NCI-H1694 treated with DMSO at 0.1 percent for 48 hours (cell line): ENCODE data around the gene TPM2.

ENCODE experiments used
- DNase-seq: peaks from one replicate; lab custom pipeline; 2025; lab: John Stamatoyannopoulos, UW

TPM2 gene

DNA sequence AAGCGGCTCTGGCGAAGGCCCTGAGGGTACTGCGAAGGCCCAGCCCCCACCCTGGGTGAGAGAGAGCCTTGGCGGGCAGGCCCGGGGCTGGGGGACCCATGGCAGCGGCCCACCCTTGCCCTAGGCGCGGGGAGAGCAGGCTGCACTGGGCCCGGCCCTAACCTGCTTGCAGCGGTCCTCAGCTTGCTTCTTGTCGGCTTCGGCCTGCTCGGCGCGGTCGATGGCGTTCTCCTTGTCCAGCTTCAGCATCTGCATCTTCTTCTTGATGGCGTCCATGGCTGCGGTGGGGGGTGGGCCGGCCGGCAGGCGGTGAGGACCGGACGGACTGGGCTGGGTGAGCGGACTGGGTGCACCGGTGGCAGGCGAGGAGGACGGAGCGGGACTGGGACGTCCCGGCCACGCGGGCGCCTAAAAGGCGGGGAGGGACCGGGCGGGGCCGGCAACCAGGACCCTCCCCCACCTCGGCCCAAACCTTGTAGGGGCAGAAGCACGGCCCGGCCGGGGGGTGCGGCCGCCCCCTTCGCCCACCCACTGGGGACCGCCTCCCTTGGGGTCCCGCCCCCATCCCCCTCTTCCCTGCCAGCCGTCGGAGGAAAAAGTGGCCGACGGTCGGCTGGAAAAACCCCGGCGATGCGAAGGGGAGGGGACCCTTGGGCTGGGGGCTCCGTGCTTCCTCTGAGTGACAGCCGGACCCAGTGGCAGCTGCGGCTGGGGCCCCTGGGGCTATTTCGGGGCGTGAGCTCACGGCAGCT lies at the start of gene TPM2:
Gene TPM2, minus strand, starts transcription at position 384 of the 752 bp plus-strand sequence. Its CDS starts 108 bp downstream, at position 276.
- DNase-seq, result no peak

DNA sequence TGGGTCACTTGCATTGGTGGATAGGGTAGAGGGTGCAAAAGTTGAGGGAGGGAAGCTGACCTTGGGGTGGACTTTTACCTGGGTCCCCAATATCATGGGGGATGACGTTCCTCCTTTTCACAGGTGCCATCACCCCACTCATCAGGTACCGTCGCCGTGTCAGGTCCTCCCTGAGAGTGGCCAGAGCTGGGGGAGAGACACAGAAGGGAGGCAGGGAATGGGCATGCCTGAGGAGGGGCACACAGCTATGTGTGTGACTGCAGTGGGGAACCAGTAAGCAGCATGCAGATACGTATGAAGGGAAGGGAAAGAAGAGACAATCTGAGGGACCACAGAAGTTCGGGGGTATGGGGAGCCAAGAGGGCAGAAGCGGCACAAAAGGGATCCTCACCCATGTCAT lies 49.2 kb upstream of the TPM2 start:
- DNase-seq, result no peak

DNA sequence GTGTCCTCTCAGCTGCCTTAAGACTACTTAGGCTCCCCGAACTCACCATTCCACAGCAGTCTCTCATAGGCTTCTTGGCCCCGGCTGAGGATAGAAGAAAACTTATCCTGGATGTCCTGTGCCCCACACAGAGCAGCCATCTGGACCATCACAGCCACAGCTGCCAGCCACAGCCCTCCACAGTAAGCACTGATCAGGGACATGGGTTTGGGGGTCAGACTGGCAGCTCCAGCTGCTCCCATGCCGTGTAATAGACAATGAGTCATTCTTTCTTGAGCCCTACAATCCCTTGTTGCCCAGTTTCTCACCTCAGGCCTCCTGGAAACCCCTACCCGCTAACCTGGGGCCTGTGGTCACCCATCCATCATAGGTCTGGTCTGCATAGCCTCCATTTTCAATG lies 48.5 kb upstream of the TPM2 start:
- DNase-seq, result no peak

DNA sequence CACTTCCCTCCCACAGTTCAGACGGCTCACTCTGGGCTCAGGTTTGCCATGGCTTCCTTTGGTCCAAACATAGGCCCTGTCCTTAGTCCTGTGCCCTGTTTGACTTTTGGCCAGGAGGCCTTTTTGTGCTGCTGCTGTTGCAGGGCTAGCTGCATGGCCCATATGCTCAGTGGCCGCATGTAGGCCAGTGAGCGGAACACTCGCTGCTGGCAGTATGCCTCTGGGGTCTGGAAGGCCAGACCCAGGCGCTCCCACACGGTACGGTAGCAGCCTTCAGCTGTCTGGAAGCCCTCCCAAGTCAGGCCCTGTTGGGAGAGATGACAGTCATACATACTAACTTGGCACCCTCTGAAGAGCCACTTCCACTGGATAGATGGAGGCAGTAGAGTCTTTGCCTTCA lies 47.4 kb upstream of the TPM2 start:
- no peak for DNase-seq

DNA sequence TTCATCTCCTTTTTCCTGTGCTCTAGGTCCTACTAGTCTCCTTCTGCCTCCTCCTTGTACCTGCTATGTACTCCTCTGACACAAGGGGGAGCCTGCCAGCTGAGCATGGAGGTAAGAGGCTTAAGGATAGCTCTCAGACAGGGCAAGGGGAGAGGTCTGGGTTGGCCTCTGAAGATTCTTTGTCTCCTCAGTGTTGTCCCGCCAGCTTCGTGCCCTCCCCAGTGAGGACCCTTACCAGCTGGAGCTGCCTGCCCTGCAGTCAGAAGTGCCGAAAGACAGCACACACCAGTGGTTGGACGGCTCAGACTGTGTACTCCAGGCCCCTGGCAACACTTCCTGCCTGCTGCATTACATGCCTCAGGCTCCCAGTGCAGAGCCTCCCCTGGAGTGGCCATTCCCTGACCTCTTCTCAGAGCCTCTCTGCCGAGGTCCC lies 46.5 kb upstream of the TPM2 start:
- DNase-seq, result peak; percentile 48

DNA sequence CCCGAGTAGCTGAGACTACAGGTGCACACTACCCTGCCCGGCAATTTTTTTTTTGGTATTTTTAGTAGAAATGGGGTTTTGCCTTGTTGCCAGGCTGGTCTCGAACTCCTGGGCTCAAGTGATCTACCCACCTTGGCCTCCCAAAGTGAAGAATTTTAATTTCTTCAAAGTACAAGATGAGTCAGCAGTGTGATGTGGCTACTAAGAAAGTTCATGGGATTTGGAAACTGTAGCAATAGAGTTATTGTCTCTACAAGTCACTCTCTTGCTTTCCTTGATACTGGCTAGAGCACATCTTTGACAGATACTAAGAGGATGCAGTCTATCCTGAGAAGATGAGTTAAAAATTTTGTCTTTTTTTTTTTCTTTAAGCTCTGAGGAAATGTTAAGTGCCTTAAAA lies 44.4 kb upstream of the TPM2 start:
- DNase-seq, result no peak

DNA sequence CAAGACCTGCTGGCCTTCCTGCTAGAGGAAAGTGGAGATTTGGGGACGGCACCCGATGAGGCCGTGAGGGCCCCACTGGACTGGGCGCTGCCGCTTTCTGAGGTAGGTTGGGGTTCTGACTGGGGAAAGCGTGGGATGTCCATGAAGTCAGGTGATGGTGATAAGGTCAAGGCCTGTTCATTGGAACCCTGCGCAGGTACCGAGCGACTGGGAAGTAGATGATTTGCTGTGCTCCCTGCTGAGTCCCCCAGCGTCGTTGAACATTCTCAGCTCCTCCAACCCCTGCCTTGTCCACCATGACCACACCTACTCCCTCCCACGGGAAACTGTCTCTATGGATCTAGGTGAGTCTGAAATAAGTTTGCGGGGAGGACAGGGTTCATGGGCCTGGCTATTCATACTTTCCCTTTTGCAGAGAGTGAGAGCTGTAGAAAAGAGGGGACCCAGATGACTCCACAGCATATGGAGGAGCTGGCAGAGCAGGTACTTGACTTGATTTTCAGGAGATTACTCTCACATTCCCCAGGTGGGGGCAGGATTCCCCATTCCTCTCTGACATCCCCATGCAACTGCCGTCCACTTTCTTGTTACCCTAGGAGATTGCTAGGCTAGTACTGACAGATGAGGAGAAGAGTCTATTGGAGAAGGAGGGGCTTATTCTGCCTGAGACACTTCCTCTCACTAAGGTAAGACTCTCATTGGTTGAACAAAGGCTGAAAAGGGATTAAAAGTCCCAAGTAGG lies 43.2 kb upstream of the TPM2 start:
- peak; percentile 40 for DNase-seq

DNA sequence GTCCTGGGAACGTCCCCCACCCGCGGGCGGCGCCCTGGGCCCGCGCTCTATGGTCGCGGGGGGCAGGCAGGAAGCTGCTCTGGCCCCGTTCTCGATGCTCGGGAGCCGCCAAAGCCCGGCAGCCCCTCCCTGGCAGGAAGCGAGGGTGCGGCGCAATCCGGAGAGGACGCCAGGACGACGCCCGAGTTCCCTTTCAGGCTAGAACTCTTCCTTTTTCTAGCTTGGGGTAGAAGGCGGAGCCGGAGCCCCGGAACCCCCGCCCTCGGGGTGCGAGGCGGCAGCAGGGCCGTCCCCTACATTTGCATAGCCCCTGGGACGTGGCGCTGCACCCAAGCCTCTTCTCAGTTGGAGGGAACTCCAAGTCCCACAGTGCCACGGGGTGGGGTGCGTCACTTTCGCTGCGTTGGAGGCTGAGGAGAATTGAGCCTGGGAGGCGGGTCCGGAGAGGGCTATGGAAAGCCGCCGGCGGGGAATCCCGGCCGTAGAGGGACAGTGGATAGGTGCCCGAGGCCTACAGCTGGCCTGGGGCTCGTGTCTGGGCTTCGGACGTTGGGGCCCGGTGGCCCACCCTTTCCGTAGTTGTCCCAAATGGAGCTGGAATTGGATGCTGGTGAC lies 42.6 kb upstream of the TPM2 start, which contains the start of the genes CREB3 and TLN1:
Gene CREB3, plus strand, starts transcription at position 482 of the 615 bp plus-strand sequence. Its CDS starts 107 bp downstream, at position 589.
Gene TLN1, minus strand, starts transcription at position 11 of the 615 bp plus-strand sequence. CDS start 6,501 bp downstream, outside the sequence.
- peak; percentile 97 for DNase-seq

DNA sequence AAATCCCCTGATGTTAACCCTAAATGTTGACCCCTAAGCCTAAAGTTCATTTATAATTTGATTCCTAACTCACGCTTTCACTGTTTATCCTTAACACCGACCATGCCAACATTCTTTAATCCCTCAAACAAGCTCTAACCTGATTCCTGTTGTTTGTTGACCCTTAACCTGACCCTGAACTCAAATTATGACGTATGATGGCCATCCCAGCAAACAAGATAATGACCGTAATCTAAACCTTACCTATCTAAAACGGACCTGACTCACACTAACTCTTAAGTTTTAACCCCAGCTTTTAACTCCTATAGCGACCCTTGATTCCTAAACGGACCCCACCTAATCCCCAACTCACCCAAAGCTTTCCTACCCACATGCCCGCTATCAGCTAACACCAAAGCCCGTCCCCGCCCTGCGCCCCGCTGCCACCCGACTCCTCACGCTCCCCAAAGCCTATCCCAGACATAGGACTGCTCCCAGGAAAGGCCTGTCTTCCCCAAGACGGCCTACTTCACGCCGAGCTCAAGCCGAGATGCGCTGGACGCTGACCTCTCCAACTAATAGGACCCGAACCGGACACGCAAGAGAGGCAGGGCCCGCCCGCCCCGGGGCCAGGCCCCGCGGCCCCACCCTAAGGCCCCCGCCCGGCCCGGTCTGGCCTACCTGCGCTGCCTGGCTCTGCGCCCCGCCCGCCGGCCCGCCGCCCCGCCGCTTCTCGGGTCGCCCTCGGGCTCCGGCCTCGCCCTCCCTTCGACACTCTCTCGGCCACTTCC lies 41.9 kb upstream of the TPM2 start:
- DNase-seq, result no peak

DNA sequence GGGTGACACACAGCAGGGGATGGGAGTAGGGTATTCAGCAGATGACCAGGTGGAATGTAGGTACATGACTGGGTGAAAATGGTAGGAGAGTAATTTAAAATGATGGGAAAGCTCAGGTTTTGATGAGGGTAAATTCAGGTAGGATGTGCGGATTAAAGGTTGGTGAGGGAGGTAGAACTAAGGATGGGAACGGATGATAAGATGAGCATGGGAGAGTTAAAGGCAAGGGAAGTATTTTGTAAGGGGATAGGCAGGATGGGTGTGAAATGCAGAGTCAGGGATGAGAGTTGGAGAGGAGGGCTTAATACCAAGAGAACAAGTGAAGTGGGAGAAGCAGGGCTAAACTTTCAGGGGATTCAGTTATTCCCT lies 40.7 kb upstream of the TPM2 start:
- DNase-seq, result no peak

DNA sequence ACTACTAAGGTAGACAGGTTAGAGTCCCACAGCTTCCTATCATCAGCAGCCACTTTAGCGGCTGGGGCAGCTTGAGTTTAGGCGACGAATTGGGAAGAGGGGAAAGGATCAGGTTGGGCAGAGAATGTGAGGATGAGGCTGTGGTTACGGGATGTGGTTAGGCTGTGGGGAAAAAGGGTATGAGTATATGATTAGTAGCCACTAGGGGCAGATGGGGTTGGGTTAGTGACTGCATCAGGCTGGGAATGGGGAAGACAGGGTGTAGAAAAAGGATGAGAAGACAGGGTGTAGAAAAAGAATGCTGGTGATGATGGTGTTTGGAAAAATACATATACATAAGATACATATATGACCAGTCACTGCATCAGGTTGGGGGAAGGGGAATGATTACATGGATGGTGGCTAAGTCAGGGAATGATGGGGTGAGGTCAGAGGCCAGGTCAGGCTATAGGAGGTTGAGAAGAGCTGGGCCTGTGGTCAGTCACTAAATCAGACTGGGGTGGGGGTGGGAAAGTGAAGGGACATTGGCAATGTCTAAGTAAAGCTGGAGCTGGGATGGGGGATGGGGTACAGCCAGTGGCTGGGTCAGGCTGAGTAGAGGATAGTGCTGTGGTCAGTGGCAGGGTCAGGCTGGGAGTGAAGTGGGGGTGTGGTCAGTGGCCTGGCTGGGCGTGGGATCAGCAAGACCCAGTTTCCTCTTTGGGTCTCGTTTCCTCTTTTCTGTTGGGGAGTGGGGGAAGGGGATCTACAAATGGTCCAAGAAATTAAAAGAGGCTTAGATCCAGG lies 40.2 kb upstream of the TPM2 start:
- DNase-seq, result peak; percentile 52

DNA sequence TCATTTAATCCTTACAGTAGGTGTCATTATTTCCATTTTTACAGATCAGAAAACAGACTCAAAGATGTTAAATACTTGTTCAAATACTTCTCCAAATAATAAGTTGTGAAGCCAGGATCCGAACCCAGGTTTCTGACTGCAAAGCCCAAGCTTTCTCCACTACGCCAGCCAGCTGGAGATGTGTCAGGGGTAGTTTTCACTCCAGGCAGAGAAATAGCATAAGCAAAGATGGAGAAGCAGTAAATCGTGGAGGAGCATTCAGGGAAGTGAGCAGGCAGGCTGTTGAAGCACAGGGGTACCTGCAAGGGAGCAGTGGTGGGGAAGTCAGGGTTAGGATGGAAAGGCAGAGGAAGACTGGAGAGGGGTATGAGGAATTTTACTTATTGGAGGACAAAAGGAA lies 39.4 kb upstream of the TPM2 start:
- DNase-seq, result no peak

DNA sequence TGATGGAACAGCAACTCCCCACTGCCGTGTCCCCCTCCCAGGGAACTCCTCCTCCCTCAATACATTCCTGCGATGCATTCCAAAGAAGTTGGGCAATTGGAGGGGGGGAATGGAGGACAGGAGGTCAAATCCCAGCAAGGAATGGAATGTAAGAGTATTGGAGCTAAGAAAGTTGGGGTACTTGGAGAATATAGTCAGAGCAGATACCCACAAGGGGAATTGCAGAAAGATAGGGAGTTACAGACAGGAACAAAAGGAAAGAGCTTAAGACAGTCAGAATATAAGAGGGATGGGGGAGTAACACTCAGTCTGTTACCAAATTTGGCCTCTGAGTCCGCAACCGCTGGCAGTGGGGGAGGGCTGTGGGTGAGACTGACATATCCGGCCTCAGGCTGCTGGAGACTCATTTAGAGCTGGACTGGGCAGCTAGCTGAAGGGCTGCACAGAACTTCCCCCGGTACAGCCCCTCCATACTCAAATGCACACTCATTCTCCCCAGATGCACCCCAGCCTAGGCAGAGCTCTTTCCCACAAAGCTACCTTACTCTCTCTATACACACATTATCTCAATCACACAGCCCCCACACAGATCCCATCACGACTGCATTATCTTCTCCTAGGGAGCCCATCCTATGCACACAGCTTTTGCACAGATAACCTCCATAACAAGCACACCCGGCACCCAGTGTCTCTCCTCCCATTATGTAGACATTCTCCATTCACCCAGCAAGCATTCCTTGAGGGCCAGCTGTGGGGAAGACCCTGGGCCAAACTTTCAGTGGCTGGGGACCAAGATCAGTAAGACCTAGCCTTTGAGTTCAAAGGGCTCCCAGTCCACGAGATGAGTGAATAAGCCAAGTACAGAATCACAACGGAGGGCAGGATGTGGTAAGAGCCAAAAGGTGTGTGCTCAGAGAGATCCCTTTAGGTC lies 38.6 kb upstream of the TPM2 start:
- DNase-seq, result no peak

DNA sequence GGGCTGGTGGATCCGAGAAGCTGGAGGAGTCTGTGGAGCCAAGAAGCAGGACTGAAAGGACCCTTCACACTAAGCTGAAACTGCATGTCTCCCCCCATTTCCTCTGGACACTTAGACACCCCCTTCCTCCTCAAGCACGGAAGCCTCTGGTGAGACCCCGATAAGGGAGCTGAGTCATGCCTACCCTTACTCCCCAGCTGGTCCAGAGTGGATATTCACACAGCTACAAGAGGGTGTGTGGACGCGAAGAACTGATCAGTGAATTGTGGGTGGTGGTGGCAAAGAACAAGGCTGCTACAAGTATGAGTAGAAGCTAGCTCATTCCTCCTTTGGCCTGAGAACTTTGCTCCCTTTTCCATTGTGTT lies 37.9 kb upstream of the TPM2 start:
- no peak for DNase-seq

DNA sequence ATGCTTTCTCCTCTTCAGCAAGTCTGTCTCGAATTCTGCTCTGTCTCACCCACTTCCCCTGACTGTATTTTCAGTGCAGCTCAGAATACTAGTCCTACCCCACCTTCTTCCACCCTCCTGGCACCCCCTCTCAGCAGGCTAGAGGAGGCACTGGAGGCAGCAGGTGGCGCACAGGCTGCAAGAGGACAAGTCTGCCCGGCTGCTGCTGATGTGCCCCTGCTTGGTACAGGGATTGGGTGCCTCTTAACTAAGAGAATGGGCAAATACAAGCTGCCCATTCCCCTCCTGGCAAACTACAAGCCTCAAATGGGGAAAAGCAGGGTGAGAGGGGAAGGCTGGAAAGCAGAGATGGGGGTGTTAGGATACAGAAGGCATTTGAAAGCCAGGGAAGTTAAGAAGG lies 37.2 kb upstream of the TPM2 start:
- no peak for DNase-seq

DNA sequence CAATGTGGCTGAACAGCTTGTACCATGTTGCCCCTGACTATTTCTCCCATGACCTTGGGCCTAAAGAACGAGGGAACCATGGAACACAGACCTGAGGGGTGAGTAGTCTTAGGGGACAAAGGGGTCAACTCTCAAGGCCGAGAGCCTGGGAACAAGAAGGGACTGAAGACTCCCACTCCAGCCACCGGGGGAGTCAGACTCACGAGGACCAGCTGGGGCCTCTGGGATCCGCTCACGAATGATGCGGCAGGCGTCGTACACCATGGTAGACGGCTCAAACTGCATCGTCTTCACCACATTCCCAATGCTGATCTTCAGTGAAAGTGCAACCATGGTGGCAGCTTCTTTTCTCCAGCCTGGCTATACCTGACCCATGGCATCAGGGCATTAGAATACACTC lies 35.6 kb upstream of the TPM2 start:
- no peak for DNase-seq

DNA sequence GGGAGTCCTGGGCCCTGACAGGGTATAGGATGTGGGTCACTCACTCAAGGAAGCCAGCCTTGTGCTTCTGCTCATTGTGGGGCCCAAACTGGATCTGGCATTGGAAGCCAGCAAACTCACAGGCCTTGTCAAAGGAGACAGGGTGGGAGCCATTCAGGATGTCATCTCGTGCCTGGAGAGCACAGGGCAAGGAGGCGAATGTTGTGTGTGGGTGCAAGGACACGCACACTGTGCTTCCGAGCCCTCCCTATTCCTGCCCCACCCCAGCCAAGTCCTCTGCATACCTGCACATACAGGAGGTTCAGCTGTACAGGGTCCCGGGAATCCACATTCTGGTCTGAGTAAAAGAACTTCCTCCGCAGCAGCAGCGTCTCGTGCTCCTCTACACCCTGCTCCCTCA lies 34.2 kb upstream of the TPM2 start:
- no peak for DNase-seq

DNA sequence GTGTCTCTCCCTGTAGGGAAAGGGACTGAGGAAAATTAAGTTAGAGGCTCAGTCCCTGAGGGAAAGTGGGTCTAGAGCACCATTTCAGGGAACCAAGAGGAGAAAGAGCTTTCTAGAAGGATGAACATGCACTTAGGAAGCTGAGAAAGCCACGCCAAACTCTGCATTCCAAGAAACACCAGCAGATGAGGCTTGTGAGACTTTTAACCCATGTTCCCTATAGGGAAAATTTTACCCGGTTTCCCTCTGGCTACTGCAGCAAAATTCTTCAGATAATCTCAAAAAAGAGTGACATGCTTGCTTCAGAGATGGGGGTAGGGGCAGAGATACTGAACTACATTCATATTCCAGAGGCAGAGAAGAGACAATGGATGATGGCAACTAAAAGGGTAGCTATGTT lies 33.7 kb upstream of the TPM2 start:
- no peak for DNase-seq

DNA sequence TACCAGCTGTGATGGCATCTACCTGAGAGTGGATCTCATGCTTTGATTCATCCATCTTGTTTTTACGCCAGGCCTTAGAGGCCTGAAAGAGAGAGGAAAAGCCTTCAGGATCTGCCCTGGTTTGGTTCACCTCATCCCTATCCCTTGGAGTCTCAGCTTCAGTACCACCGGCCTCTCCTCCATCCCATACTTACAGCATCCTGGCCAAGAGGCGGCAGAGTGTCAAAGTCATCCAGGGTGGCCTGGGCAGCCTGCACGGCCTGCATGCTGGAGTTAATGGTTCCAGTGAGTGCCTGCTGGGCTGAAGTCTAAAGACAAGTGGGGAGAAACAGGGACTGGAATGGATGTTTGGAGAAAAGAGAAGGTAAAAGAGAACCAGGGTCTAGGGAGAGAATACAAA lies 29.8 kb upstream of the TPM2 start:
- no peak for DNase-seq
